ENCODE results near the gene DSC1.
"Not testable (repeated sequence)": the region's sequence is repeated elsewhere in the genome, so short reads cannot be mapped to it uniquely, and the experiment has no call there.

Gene DSC1

GRCh38 chr18:31162825-31163435, at the start of gene DSC1:
Gene DSC1, minus strand, starts transcription at chr18:31162856. Its CDS starts 262 bp downstream, at chr18:31162594.
- no peak for DNase-seq

GRCh38 chr18:31211047-31211446, 48.4 kb upstream of the DSC1 start:
- DNase-seq = no peak

- no peak for DNase-seq
Observed at GRCh38 chr18:31209041-31209440, 46.4 kb upstream of the DSC1 start.

- DNase-seq = peak; percentile 51
Observed at GRCh38 chr18:31207391-31207790, 44.7 kb upstream of the DSC1 start.

GRCh38 chr18:31206787-31207381, 44.2 kb upstream of the DSC1 start:
- DNase-seq = peak; percentile 95

- DNase-seq = peak; percentile 26
Observed at GRCh38 chr18:31206071-31206470, 43.4 kb upstream of the DSC1 start.

- peak; percentile 29 for DNase-seq
Observed at GRCh38 chr18:31205273-31205672, 42.6 kb upstream of the DSC1 start.

DNA sequence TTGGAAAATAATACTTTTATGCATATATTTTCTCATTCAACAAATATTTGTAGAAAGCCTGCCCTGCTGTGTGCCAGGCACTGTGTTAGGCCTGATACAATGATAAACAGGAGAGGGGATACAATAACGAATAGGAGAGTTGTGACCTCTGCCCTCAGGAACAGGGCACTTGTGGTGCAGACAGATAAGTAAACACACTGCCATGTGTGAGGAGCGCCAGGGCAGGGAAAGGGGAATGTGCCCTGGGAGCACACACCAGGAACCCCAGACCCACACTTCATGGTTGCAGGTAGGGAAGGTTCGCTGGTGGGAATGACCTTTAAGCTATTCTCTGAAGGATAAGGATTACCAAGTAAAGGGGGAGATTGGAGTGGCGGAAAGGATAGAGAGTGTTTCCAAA, 42.2 kb upstream of the DSC1 start:
- DNase-seq = peak; percentile 12

DNA sequence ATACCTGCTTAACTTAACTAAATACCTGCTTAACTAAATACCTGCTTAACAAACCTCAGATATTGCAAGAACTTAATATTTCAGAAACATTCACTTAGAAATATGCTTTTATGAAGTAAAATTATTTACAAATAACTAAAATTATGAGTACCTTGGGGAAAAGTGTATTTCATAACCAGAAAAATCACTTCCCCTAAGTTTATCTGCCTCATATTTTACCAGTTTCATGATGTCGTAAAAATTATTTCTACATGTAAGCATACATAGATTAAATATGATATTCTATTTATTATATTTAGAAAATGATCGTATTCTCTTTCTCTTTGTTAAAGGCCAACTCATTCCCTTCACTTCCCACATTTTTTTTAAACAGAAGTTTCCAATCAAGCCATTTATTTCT, 41.5 kb upstream of the DSC1 start:
- DNase-seq = no peak

DNA sequence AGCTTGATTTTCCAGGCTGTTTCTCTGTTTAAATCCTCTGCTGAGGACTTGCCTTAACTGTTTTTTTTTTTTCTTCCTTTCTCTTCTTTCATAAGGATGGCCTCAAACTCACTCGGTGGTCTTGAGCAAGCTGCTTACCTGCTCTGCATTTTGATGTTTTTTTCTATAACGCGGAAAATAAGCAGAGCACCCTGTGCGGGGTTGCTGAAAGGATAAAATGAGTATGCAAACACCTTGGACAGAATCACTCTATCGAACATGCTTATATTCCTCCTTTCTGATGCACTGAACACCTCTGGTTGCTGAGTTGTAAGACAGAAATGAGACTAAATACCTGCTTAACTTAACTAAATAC, 41.1 kb upstream of the DSC1 start:
- DNase-seq = no peak

- no peak for DNase-seq
Observed at GRCh38 chr18:31203096-31203793, 40.6 kb upstream of the DSC1 start.

DNA sequence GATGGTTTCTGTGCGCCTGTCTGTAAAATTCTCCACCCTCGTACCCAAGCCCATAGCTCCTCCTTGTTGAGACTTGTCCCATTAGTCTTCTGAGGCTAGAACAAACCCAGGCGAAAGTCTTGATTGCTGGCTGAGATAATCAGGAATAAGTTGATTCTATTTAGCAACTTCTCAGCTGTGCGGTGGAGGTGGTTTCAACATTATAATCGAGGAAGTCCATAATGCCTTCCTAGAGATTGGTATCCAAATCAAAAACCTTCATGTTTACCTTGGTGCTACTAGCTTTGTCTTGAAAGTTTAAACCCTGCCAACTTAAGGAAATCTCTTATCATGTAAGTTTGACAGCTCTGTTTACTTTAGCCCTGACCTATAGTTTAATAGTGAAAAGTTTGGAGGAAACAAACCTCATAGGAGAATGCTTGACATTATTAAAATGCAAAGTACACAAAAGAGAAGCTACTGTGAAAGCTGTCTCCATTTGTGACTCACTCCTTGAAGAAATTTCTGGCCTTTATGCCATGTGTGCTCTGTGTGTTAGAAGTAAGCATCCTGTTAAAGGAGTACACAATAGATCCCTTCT, 36.6 kb upstream of the DSC1 start:
- DNase-seq = no peak

- peak; percentile 6 for DNase-seq
Observed at GRCh38 chr18:31197676-31198075, 35.0 kb upstream of the DSC1 start.

DNA sequence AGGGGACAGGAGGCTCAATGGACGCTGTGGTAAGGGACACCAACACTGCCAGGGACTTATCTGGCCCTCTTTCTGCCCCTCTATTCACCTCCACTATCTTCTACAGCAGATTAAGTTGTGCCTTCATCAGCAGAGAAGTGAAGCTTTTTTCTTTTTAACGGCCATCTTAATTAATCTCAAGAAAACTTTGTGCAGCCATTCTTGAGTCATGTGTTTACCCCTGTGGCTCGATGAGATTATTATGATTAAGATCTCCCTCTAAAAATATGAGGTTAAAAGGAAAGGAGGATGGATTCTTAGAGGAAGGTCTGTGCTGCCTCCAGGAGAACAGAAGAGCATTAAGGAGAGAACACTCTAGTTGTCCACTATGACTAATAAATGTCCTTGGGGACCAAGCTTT, 32.4 kb upstream of the DSC1 start:
- DNase-seq = no peak

DNA sequence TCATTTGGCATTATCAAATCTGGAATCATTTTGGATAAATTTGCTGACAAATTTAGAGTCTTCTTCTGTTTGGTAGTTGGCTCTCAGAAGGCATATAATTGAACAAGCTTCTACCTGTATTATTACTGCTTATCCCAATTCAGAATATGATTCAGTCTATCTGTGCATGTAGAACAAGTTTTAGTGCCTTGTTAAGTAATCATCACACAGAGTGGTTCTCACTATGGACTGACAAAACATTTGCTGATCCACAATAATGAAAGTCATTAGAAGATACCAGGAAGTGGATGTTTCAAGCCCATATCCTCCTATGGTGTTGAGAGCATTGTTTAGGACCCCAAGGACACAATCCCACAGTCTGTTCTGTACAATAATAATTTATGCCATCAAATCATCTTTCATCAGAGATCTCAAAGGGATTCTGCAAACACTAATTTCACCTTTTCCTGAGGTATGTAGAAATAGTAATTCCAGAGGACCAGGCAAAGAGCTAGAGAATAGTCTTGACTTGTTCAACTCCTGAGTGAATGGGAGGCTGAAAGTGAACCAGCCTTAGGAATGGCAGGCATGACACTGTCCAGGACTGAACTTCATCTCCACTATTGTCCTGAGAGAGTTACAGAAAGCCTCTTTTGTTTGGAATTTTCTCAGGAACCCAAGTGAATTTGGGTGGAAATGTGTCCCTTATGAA, 29.6 kb upstream of the DSC1 start:
- peak; percentile 10 for DNase-seq

DNA sequence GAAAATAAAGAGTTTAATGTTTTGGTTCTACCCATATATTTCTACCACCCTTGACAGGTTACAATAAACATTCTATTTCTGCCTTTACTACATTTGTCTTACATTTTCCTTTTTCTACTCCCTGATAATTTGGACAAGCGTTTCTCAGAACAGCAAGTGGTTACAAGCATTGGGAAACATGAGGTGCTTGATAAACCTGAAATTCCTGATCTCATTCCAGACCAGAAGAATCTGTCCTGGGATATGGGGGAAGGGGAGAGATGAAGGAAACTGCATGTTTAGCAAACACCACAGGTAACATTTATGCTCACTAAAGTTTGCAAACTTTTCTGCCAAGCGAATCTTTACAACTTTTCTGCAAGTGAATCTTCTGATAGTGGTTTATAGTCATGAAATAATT, 28.3 kb upstream of the DSC1 start:
- peak; percentile 43 for DNase-seq

DNA sequence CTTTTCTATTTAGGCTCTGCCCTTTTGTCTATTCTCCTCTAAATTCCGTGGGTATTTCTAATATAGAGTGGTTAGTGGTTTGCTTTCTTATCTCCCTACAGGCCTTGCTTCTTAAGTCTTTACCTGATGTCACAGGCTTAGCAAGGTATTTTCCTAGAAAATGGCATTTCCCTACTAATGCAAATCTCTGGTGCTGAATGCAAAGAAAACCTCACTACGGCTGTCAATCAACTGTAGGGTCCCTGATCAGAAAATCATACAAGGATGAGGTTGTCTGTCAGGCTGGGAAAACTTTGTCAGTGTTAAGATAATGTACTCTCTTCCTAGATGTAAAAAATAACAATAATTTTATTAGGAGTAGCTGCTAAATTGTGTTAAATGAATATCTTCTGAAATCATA, 27.1 kb upstream of the DSC1 start:
- DNase-seq = no peak

- peak; percentile 4 for DNase-seq
Observed at GRCh38 chr18:31185186-31185950, 22.7 kb upstream of the DSC1 start.

DNA sequence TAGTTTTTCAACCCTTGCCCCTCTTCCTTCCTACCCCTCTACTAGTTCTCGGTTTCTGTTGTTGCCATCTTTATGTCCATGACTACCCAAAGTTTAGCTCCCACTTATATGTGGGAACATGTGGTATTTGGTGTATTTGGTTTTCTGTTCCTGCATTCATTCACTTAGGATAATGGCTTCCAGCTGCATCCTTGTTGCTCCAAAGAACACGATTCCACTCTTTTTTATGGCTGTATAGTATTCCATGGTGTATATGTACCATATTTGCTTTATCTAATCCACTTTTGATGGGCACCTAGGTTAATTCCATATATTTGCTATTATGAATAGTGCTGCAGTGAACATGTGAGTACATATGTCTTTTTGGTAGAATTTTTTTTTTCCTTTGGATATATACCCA, 20.6 kb upstream of the DSC1 start:
- no peak for DNase-seq

- DNase-seq = not testable (repeated sequence)
Observed at GRCh38 chr18:31177369-31177768, 14.7 kb upstream of the DSC1 start.

GRCh38 chr18:31176531-31176930, 13.9 kb upstream of the DSC1 start:
- DNase-seq = no peak

DNA sequence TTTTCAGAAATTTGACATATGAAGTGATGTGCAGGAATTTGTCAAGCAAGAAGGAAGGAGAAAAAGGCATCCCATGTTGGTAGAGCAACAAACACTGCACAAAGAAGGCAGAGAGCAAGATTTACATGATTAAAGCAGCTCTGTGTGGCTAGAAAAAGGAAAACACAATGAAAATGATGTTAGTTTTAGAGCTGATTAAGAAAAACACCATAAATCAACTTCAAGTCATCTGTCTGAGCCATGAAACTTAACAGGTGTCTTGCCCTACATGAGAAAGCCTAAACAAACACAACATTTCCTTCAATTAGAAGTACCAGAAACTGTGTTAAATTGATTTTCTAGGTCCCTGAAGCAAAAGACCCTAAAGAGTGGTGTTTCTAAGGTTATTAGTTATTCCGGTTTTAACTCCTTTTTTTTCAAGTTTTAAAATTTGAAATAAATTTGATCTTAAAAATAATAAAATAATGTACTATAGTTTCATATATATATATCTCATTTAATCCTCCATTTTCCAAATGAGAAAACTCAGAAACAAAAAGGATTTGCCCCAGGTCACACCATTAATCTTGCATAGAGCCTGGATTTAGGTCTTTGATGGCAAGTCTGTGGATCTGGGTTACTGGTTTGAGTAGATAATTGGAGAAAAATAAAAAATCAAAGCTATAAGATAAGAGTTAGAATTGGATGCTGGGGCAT, 8.6 kb upstream of the DSC1 start:
- DNase-seq = no peak
